SK-N-SH treated with all-trans-retinoic acid at 6 μM for 48 hours (cell line): Measurements from ENCODE around the gene AKT1.

Experiments
- ATAC-seq: fragments of 200-7000 bp; cut with Tn5 transposase; 3 replicates; pipeline ENCODE4 v1.9.1; 2020; ENCODE audit warnings: mild to moderate bottlenecking, moderate library complexity
- ARNTL ChIP-seq: fragments of 450-650 bp; formaldehyde crosslinking; IDR thresholded peaks from 2 replicates; pipeline ENCODE4 v1.5.0; 2020; ENCODE audit warnings: low read depth, mild to moderate bottlenecking, moderate library complexity, borderline replicate concordance
- BACH2 ChIP-seq: fragments of 250-450 bp; sonication (Bioruptor Pico); IDR thresholded peaks from 2 replicates; pipeline ENCODE4 v1.9.0; 2021; ENCODE audit warnings: mild to moderate bottlenecking, borderline replicate concordance
- ESRRG ChIP-seq: fragments of 250-450 bp; sonication (Bioruptor Pico); IDR thresholded peaks from 2 replicates; pipeline ENCODE4 v1.6.1; 2021; ENCODE audit warnings: mild to moderate bottlenecking
- GLIS3 ChIP-seq: fragments of 250-450 bp; sonication (Bioruptor Pico); IDR thresholded peaks from 2 replicates; pipeline ENCODE4 v1.5.0; 2020; ENCODE audit warnings: mild to moderate bottlenecking, moderate library complexity
- ISL1 ChIP-seq: fragments of 250-450 bp; sonication (Bioruptor Pico); IDR thresholded peaks from 2 replicates; pipeline ENCODE4 v2.1.2; 2022; ENCODE audit warnings: mild to moderate bottlenecking, moderate library complexity
- OSR1 ChIP-seq: fragments of 250-450 bp; sonication (Bioruptor Pico); IDR thresholded peaks from 2 replicates; pipeline ENCODE4 v1.8.0; 2022; ENCODE audit warnings: moderate library complexity, mild to moderate bottlenecking, inconsistent platforms
- PPARA ChIP-seq: fragments of 250-450 bp; sonication (Bioruptor Pico); IDR thresholded peaks from 2 replicates; pipeline ENCODE4 v1.5.0; 2020; ENCODE audit warnings: mild to moderate bottlenecking, borderline replicate concordance
- RARB ChIP-seq: fragments of 250-450 bp; sonication (Bioruptor Pico); IDR thresholded peaks from 2 replicates; pipeline ENCODE4 v1.8.0; 2021; ENCODE audit warnings: mild to moderate bottlenecking, moderate library complexity
- SNAI2 ChIP-seq: fragments of 250-450 bp; sonication (Bioruptor Pico); IDR thresholded peaks from 2 replicates; pipeline ENCODE4 v1.5.0; 2020; ENCODE audit warnings: mild to moderate bottlenecking, moderate library complexity
- TCF4 ChIP-seq: fragments of 250-450 bp; sonication (Bioruptor Pico); IDR thresholded peaks from 2 replicates; pipeline ENCODE4 v1.8.0; 2021; ENCODE audit warnings: mild to moderate bottlenecking, moderate library complexity, borderline replicate concordance
- TOX ChIP-seq: fragments of 250-450 bp; sonication (Bioruptor Pico); IDR thresholded peaks from 2 replicates; pipeline ENCODE4 v1.8.0; 2021; ENCODE audit warnings: mild to moderate bottlenecking, moderate library complexity, borderline replicate concordance
- ZFP3 ChIP-seq: fragments of 250-450 bp; sonication (Bioruptor Pico); IDR thresholded peaks from 2 replicates; pipeline ENCODE4 v1.5.0; 2020; ENCODE audit warnings: mild to moderate bottlenecking, moderate library complexity
- ZFP30 ChIP-seq: fragments of 450-650 bp; formaldehyde crosslinking; IDR thresholded peaks from 2 replicates; pipeline ENCODE4 v1.5.0; 2022; ENCODE audit warnings: mild to moderate bottlenecking, moderate library complexity
- ZNF565 ChIP-seq: fragments of 450-650 bp; formaldehyde crosslinking; conservative IDR thresholded peaks from 2 replicates; pipeline ENCODE4 v1.5.0; 2020; ENCODE audit warnings: low read depth, mild to moderate bottlenecking, moderate library complexity
- TF ChIP-seq, protein P1 (sequence below): fragments of 250-450 bp; sonication (Bioruptor Pico); IDR thresholded peaks from 2 replicates; pipeline ENCODE4 v1.5.1; 2021; ENCODE audit warnings: mild to moderate bottlenecking, moderate library complexity
- TF ChIP-seq, protein P2 (sequence below): fragments of 250-450 bp; sonication (Bioruptor Pico); IDR thresholded peaks from 2 replicates; pipeline ENCODE4 v1.8.0; 2021; ENCODE audit warnings: low read depth, mild to moderate bottlenecking, moderate library complexity, borderline replicate concordance
- TF ChIP-seq, protein P3 (sequence below): fragments of 250-450 bp; sonication (Bioruptor Pico); IDR thresholded peaks from 2 replicates; pipeline ENCODE4 v1.5.1; 2020; ENCODE audit warnings: low read depth, mild to moderate bottlenecking, moderate library complexity
- TF ChIP-seq, protein P4 (sequence below): fragments of 250-450 bp; sonication (Bioruptor Pico); IDR thresholded peaks from 2 replicates; pipeline ENCODE4 v1.8.0; 2020; ENCODE audit warnings: mild to moderate bottlenecking, moderate library complexity, borderline replicate concordance

Gene AKT1

DNA sequence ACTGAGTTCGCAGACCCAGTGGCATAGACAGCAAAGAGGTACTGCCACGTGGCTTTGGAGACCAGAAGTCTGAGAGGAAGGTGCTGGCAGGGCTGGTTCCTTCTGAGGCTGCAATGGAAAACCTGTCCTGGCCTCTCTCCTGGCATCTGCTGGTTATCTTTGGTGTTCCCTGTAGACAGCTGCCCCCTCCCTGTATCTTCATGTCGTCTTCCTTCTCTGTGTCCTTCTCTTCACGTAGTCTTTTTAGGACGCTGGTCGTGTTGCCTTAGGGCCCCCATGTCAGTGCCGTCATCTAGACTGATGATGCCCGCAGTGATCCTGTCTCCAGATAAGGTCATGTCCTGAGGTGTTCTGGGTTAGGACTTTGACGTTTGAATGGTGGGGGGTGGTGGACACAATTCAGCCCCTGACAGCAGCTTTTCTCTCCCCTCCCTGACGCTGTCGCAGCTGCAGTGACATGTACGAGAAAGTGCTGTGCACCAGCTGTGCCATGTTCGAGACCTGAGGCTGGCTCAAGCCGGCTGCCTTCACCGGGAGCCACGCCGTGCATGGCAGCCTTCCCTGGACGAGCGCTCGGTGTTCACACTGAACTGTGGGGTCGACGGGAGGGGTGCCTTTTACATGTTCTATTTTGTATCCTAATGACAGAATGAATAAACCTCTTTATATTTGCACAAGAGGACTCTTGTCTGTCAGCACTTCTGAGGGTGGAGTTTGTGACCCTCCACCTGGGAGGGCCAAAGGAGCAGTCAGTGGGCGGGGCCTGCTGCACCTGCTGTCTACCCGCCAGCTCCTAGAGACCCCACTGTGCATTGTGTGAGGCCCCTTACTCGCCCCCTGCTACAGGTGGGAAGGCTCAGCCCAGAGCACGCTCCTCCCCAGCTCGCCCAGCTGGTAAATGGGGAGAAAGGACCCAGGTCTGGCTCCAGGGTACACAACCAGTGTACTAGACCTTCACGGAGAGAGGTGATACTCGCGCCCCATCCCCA lies 36.3 kb downstream of the AKT1 start (continued):
- TF ChIP-seq, protein P1, sequence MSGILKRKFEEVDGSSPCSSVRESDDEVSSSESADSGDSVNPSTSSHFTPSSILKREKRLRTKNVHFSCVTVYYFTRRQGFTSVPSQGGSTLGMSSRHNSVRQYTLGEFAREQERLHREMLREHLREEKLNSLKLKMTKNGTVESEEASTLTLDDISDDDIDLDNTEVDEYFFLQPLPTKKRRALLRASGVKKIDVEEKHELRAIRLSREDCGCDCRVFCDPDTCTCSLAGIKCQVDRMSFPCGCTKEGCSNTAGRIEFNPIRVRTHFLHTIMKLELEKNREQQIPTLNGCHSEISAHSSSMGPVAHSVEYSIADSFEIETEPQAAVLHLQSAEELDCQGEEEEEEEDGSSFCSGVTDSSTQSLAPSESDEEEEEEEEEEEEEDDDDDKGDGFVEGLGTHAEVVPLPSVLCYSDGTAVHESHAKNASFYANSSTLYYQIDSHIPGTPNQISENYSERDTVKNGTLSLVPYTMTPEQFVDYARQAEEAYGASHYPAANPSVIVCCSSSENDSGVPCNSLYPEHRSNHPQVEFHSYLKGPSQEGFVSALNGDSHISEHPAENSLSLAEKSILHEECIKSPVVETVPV (CRISPR knock-in tag): no peak
- TF ChIP-seq ZFP3 (CRISPR knock-in tag): no peak
- TF ChIP-seq ARNTL (CRISPR knock-in tag): no peak
- no peak for TF ChIP-seq BACH2 (CRISPR knock-in tag)

DNA sequence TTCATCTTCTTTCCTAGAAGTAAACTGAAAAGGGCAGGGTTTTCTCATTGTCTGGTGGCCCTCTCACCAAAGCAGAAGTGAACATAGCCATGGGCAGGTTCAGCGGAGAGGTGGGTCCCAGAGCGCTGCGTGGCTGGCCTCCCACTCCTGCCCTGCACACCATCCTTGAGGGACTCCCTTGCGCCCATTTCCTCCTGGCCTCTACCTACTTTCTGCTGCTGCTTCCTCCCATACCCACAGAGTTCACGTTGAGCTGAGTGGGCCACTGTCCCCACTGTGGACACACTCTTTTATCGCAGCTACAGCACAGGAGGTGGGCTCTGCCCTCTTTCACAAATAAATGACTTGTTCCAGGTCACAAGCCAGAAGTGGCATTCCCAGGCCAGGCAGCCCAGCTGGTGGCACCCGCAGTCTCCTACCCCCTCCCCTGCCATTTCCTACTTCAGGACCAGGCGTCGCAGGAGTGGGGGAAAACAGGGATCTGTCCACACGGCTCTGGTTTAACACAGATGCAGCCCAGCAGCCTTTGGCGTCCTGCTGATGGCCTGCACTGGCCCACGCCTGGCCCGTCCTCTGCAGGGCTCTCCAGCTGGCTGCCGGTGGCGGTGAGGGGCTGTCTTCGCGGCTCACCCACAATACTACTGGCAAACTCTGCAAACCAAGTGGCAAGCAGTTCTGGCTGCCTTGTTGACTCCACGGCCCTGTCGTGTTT lies 37.7 kb downstream of the AKT1 start:
- no peak for ATAC-seq
- TF ChIP-seq SNAI2: no peak
- no peak for TF ChIP-seq ZFP3 (CRISPR knock-in tag)
- TF ChIP-seq, protein P2, sequence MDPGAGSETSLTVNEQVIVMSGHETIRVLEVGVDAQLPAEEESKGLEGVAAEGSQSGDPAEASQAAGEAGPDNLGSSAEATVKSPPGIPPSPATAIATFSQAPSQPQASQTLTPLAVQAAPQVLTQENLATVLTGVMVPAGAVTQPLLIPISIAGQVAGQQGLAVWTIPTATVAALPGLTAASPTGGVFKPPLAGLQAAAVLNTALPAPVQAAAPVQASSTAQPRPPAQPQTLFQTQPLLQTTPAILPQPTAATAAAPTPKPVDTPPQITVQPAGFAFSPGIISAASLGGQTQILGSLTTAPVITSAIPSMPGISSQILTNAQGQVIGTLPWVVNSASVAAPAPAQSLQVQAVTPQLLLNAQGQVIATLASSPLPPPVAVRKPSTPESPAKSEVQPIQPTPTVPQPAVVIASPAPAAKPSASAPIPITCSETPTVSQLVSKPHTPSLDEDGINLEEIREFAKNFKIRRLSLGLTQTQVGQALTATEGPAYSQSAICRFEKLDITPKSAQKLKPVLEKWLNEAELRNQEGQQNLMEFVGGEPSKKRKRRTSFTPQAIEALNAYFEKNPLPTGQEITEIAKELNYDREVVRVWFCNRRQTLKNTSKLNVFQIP: no peak
- TF ChIP-seq RARB (CRISPR knock-in tag): no peak
- TF ChIP-seq TOX (CRISPR knock-in tag): no peak
- TF ChIP-seq TCF4: no peak
- TF ChIP-seq ARNTL (CRISPR knock-in tag): no peak
- no peak for TF ChIP-seq GLIS3 (CRISPR knock-in tag)
- TF ChIP-seq ESRRG (CRISPR knock-in tag): no peak
- TF ChIP-seq, protein P3, sequence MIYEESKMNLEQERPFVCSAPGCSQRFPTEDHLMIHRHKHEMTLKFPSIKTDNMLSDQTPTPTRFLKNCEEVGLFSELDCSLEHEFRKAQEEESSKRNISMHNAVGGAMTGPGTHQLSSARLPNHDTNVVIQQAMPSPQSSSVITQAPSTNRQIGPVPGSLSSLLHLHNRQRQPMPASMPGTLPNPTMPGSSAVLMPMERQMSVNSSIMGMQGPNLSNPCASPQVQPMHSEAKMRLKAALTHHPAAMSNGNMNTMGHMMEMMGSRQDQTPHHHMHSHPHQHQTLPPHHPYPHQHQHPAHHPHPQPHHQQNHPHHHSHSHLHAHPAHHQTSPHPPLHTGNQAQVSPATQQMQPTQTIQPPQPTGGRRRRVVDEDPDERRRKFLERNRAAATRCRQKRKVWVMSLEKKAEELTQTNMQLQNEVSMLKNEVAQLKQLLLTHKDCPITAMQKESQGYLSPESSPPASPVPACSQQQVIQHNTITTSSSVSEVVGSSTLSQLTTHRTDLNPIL (CRISPR knock-in tag): no peak
- TF ChIP-seq ZFP30 (CRISPR knock-in tag): no peak
- TF ChIP-seq ISL1: no peak
- no peak for TF ChIP-seq ZNF565 (CRISPR knock-in tag)
- no peak for TF ChIP-seq OSR1 (CRISPR knock-in tag)

DNA sequence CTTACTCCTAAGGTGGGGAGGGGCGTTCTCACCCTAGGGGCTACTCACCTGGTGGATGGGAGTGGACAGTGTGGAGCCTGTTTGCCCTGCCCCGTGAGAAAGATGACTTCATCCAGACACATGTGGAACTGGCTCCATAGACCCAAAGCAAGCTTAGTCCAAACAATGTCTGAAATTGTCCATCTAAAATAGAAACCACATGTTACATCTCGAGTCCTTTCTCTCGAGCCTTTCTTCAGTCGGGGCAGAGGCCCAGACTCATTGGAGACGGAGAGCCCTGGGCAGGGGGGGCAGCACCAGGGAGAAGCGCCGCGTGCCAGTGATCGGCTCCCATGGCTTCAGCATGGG lies 38.3 kb downstream of the AKT1 start:
- no peak for ATAC-seq

DNA sequence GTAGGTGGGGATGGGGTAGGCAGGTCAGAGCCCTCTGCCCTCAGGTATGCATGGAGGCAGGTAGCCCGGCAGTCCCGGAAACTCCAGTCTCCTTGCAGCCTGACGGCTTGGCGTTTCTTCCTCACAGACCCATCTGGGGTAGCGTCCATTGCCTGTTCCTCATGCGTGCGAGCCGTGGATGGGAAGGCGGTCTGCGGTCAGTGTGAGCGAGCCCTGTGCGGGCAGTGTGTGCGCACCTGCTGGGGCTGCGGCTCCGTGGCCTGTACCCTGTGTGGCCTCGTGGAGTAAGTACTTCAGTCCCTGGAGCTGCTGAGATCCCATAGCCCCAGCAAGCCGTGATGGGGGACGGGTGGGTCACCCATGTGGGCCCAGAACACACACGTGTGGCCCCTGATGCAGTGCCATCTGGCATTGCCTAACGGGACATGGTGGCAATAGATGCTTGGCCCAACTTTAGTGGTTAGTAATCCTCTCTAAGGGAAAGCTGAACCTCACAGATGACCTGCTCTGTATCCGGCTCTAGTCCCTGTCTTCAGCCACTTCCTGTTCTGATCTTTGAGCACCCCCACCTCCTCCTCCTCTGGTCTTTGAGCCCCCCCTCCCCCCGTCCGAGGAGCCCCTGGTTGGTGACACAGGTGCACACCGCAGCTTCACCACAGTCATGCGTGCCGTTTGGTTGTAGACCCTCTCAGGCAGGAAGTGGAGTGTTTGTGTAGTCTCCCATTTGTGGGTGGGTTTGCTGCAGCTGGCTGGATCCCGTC lies 38.9 kb downstream of the AKT1 start:
- TF ChIP-seq ZFP30 (CRISPR knock-in tag) (no peak), ESRRG (CRISPR knock-in tag) (no peak), GLIS3 (CRISPR knock-in tag) (no peak), SNAI2 (no peak)
- TF ChIP-seq, protein P4, sequence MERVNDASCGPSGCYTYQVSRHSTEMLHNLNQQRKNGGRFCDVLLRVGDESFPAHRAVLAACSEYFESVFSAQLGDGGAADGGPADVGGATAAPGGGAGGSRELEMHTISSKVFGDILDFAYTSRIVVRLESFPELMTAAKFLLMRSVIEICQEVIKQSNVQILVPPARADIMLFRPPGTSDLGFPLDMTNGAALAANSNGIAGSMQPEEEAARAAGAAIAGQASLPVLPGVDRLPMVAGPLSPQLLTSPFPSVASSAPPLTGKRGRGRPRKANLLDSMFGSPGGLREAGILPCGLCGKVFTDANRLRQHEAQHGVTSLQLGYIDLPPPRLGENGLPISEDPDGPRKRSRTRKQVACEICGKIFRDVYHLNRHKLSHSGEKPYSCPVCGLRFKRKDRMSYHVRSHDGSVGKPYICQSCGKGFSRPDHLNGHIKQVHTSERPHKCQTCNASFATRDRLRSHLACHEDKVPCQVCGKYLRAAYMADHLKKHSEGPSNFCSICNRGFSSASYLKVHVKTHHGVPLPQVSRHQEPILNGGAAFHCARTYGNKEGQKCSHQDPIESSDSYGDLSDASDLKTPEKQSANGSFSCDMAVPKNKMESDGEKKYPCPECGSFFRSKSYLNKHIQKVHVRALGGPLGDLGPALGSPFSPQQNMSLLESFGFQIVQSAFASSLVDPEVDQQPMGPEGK: no peak
- TF ChIP-seq, all 23 proteins: peak for 0
- no peak for ATAC-seq

More for the DNA sequence above, 38.3 kb downstream of the AKT1 start:
- no peak for TF ChIP-seq ZFP30 (CRISPR knock-in tag)
- TF ChIP-seq GLIS3 (CRISPR knock-in tag): no peak
- no peak for TF ChIP-seq OSR1 (CRISPR knock-in tag)
- TF ChIP-seq PPARA (CRISPR knock-in tag): no peak
- no peak for TF ChIP-seq SNAI2
